ENCODE measurements around the gene KCMF1.

KCMF1 gene

GRCh38 chr2:85087541-85087940 is 116.6 kb downstream of the KCMF1 start:
- no peak for FAIRE-seq

GRCh38 chr2:85088921-85089320 is 118.0 kb downstream of the KCMF1 start:
- FAIRE-seq, result no peak

- no peak for FAIRE-seq
Measured at GRCh38 chr2:85089585-85089984, 118.6 kb downstream of the KCMF1 start.

- FAIRE-seq, result no peak
Measured at GRCh38 chr2:85091838-85092237, 120.9 kb downstream of the KCMF1 start.

GRCh38 chr2:85095094-85095493 is 124.1 kb downstream of the KCMF1 start:
- no peak for FAIRE-seq

- no peak for FAIRE-seq
Measured at GRCh38 chr2:85096616-85097015, 125.7 kb downstream of the KCMF1 start.

- FAIRE-seq, result no peak
Measured at GRCh38 chr2:85104228-85104627, 133.3 kb downstream of the KCMF1 start.

GRCh38 chr2:85106489-85107180 is 135.7 kb downstream of the KCMF1 start:
- no peak for FAIRE-seq
